ENCODE measurements around the gene TMEM125. TPM values are rescaled to one million over a fixed set of nuclear protein-coding genes. Genes with fewer than 3 reads are reported as not detected.

The TMEM125 gene
- total RNA-seq, 4 donors from 2014 or later, result not detected

DNA sequence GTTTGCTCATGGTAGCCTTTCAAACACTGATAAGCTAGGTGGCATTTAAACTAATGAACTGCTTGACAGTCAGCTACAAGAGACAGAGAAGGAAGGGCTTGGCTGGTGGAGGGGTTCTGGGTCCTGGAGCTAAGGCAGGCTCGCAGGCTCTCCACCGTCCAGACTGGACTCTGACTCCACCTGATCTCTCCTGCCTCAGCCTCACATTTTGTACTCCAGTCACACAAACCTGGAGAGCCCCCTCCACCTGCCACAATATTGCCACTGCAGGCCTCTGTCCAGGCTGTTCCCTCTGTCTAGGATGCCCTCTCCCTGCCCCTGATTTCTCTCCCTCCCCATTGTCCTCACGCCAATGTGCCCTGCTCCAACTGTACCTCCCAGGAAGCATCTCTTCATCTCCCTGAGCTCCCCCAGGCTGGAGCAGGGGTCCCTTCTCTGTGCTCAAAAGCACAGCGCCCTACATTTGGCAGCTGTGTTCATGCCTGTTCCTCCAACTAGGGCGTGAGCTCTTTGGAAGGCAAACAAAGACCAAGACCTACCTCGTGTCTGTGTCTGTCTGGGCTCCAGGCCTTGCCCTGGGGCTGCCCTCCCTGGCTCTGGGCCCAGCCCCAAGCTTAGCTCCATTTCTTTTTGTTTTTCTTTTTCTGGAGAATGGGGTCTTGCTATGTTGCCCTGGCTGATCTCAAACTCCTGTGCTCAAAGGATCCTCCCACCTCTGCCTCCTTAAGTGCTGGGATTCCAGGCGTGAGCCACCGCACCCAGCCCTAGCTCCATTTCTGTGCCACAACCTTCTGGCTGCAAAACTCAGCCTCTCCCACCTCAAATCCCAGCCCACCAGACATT lies 33.9 kb downstream of the TMEM125 start:
- TF ChIP-seq, protein P1, sequence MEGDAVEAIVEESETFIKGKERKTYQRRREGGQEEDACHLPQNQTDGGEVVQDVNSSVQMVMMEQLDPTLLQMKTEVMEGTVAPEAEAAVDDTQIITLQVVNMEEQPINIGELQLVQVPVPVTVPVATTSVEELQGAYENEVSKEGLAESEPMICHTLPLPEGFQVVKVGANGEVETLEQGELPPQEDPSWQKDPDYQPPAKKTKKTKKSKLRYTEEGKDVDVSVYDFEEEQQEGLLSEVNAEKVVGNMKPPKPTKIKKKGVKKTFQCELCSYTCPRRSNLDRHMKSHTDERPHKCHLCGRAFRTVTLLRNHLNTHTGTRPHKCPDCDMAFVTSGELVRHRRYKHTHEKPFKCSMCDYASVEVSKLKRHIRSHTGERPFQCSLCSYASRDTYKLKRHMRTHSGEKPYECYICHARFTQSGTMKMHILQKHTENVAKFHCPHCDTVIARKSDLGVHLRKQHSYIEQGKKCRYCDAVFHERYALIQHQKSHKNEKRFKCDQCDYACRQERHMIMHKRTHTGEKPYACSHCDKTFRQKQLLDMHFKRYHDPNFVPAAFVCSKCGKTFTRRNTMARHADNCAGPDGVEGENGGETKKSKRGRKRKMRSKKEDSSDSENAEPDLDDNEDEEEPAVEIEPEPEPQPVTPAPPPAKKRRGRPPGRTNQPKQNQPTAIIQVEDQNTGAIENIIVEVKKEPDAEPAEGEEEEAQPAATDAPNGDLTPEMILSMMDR (IDR thresholded peaks at IDR 0.05; ENCODE audit: low read depth), result no peak

DNA sequence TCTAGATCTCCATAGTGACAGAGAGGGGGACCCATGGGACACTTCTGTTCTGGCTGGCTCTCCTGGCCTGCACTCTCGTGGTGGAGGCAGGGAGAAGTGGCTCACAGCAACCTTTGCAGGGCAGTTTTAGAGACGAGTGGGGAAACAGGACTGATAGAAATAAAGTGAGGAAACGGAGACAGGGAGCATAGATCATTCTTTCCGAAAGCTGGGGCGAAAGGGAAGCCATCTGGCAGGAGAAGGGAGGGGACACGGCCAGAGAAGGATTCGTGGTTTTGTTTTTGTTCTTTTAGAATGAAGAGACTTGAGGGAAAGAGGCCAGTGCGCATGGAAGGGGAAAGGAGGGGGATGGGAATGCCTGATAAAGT lies 34.5 kb downstream of the TMEM125 start:
- TF ChIP-seq, protein P1 (IDR thresholded peaks at IDR 0.05; ENCODE audit: low read depth), result no peak

DNA sequence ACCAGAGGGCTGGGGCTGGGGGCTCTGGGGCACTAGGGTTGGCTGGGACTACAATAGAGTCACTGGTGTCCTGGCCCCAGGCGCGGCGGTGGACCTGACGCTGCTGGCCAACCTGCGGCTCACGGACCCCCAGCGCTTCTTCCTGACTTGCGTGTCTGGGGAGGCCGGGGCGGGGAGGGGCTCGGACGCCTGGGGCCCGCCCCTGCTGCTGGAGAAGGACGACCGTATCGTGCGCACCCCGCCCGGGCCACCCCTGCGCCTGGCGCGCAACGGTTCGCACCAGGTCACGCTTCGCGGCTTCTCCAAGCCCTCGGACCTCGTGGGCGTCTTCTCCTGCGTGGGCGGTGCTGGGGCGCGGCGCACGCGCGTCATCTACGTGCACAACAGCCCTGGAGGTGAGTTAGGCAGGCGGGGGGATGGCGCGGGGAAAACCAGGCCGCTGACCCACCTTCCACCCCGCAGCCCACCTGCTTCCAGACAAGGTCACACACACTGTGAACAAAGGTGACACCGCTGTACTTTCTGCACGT lies 35.1 kb downstream of the TMEM125 start:
- TF ChIP-seq, protein P1 (IDR thresholded peaks at IDR 0.05; ENCODE audit: low read depth), result no peak

DNA sequence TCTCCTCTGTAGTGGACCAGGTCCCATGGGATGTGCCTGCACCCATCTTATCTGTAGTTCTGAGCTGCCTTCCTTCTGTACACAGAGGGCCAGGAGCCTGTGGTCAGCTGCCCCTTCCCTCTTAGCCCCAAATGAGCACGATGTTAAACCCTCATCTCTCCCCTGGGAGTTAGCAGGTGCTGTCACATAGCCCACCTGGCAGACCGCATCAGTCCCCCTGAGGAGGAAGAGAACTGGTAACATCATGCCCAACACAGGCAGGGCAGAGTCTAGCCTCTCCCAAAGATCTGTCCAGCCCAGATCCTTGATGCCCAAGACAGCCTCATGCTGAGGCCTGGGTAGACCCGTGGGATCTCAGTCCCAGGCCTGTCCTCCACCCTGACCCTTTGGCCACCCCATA lies 35.7 kb downstream of the TMEM125 start:
- TF ChIP-seq, protein P1 (IDR thresholded peaks at IDR 0.05; ENCODE audit: low read depth), result no peak

DNA sequence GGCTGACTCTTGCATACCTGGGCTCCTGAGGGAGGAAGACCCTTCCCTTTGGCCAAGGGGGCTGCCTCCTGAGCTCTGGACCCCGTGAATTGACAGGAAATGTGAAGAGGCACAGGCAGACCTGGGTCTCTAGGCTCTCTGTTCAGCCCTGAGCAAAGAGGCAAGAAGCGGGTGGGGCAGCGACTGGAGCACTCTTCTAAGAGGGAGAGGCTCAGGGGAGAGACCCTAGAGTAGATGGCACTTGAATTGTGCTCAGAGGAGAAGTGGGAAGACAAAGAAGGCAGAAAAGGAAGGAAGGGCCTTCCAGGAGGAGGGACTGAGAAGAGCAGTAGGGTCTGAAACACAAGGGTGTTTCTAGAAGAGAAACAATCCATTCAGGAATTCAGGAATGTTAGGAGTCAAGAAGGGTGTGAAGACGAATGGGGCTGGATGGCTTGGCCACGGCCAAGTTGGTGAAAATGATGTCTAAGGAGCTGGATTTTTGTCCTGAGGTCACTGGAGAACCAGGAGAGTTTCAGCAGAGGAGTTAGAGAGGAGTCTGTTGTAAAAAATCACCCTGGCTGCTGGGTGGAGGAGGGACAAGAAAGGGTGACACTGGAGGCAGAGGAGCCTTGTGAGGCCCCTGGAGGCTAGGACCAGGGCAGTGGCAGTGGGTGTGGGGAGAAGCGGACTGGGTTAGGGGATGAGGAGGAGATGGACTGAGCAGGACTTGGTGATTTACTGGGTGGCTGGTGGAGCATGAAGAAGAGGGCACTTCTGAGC lies 36.3 kb downstream of the TMEM125 start:
- TF ChIP-seq, protein P1 (IDR thresholded peaks at IDR 0.05; ENCODE audit: low read depth), result no peak

DNA sequence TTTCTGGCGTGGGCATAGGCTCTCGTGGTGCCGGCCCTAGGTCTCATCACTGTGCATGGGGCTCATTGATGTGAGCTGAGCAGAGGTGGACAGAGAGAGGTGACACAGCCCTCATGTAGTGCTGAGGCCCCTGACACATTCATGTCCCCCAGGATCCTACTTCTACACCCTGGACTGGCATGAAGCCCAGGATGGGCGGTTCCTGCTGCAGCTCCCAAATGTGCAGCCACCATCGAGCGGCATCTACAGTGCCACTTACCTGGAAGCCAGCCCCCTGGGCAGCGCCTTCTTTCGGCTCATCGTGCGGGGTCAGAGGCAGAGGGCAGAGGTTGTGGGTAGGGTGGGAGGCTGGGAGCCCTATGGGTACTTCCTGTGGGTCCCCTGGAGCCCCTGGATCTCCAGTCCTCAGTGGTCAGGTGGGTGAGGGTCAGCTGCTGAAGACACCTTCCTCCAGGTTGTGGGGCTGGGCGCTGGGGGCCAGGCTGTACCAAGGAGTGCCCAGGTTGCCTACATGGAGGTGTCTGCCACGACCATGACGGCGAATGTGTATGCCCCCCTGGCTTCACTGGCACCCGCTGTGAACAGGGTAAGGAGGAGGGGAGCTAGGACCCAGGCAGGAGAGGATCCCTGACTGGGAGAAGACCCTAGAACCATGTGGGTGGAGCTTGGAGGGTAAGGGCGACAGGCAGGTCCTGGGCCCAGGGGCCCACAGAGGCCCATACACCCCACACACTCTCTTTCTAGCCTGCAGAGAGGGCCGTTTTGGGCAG lies 37.1 kb downstream of the TMEM125 start:
- TF ChIP-seq, protein P1 (IDR thresholded peaks at IDR 0.05; ENCODE audit: low read depth), result no peak
